Mesothelial cell of epicardium (in vitro differentiated cells): Measurements from ENCODE around the gene SOSTDC1. TPM values are rescaled to one million over a fixed set of nuclear protein-coding genes. Genes with fewer than 3 reads are reported as not detected.

ENCODE experiments used
- DNase-seq, 2 experiments: peaks; one replicate each; pipeline ENCODE4 v3.0.0; 2021; ENCODE audit warnings: low spot score in 2 of 2; ENCODE audit not compliant: unreplicated experiment in 2 of 2
- H3K27ac Mint-ChIP-seq: 2 replicates; pipeline ENCODE4 v1.8.0; 2021; ENCODE audit warnings: mixed read lengths
- H3K27me3 Mint-ChIP-seq: 2 replicates; pipeline ENCODE4 v1.8.0; 2021; ENCODE audit warnings: low read depth, mixed read lengths
- H3K36me3 Mint-ChIP-seq: 2 replicates; pipeline ENCODE4 v1.8.0; 2021; ENCODE audit warnings: mixed read lengths
- H3K4me1 Mint-ChIP-seq: 2 replicates; pipeline ENCODE4 v1.8.0; 2021; ENCODE audit warnings: mixed read lengths
- H3K4me3 Mint-ChIP-seq: 2 replicates; pipeline ENCODE4 v1.8.0; 2021; ENCODE audit warnings: mild to moderate bottlenecking, moderate library complexity, mixed read lengths
- H3K9me3 Mint-ChIP-seq: 2 replicates; pipeline ENCODE4 v1.8.0; 2021; ENCODE audit warnings: mixed read lengths
- CTCF ChIP-seq: fragments of 200-600 bp; sonication (generic); IDR thresholded peaks from one replicate; pipeline ENCODE4 v1.5.0; 2021; ENCODE audit warnings: antibody characterized with exemption; ENCODE audit not compliant: unreplicated experiment
- total RNA-seq: library from RNA; stranded (reverse); gene quantifications from 3 replicates; pipeline ENCODE4 v1.2.1, GENCODE V29; 2021

SOSTDC1 gene
- total RNA-seq, 1 donor from 2014 or later = 13.0 TPM

DNA sequence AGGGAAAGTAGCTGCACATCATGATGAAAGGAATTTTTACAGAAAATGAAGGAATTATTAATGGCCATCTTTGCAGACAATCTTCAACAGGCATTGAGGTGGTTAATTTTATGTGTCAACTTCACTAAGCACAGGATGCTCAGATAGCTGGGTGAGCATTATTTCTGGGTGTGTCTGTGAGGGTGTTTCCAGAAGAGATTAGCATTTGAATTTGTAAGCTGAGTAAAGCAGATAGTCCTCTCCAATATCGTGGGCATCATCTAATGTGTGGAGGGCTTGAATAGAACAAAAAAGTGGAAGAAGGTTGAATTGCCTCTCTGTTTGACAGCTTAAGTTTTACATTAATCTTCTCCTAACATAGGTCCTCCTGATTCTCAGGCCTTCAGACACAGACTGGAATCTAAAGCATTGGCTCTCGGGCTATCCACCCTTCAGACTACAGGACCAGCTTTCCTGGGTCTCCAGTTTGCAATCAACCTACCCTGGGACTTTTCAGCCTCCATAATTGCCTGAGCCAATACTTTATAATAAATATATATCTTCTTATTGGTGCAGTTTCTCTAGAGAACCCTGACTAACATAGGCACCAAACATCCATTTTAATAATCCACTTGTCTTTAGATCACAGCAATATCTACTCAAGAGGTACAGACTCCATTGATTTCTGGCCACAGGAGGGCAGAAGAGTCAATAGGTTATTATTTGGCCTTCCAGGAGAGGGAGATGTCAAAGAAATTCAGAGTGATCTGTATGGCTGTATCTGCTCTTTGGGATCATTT, 33.7 kb downstream of the SOSTDC1 start:
- Mint-ChIP-seq H3K27ac (no peak overlapping the region), H3K27me3 (no peaks in the 10 kb centered on the region), H3K9me3 (no peaks in the 10 kb centered on the region), H3K4me3 (no peak overlapping the region), H3K36me3 (no peaks in the 10 kb centered on the region), H3K4me1 (peaks cover 10% of the 10 kb centered on the region)
- TF ChIP-seq CTCF = no peak
- no peak for DNase-seq

DNA sequence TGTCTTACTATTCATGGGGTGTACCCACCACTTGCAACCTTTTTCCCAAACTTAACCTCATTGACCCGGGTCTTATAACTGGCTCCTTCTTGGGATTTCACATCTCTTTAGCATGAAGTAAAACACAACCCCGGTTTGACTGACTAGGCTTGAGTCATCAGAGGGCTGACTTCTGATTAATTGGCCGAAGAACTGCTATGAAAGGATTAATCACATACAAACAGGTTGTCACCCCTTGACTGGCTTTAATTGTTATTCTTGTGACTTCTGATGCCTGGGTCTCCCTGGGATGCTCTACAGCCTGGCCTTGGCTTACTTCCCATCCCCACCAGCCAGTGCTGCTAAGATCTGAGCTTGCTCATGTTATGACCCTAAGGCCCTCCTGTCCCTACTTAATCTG, 35.4 kb downstream of the SOSTDC1 start:
- TF ChIP-seq CTCF = no peak
- peaks cover 6% of the 10 kb centered on the region for H3K4me1 Mint-ChIP-seq

DNA sequence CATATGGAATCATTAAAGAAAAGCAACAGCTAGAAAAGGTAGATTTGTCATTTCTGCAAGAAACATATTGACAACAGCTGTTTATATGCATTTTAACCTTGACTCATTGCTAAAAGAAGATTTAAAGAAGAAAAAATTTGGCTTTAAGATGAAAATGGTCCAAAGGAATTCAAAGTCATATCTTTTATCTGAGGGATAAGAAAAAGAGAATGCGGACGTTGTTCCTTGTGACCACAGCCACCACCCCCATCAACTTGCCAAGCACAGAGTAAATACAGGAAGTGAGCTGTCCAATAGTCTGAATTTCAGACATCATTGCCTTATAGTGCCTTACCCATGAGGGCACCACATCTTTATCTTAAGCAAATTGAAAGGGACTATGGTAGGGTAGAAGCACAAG, 36.9 kb downstream of the SOSTDC1 start:
- TF ChIP-seq CTCF = no peak
- DNase-seq = no peak
- no peaks in the 10 kb centered on the region for H3K36me3 Mint-ChIP-seq

More for the DNA sequence above, 35.4 kb downstream of the SOSTDC1 start:
- H3K9me3 Mint-ChIP-seq = peaks cover under 1% of the 10 kb centered on the region
- H3K4me3 Mint-ChIP-seq = no peak overlapping the region
- no peaks in the 10 kb centered on the region for H3K36me3 Mint-ChIP-seq
- H3K27ac Mint-ChIP-seq = no peak overlapping the region
- no peaks in the 10 kb centered on the region for H3K27me3 Mint-ChIP-seq
- no peak for DNase-seq

GRCh38 chr7:16428182-16428581, 37.4 kb downstream of the SOSTDC1 start:
- Mint-ChIP-seq H3K27ac (no peak overlapping the region), H3K36me3 (no peaks in the 10 kb centered on the region), H3K4me3 (no peak overlapping the region), H3K9me3 (peaks cover 6% of the 10 kb centered on the region), H3K27me3 (no peaks in the 10 kb centered on the region), H3K4me1 (peaks cover 6% of the 10 kb centered on the region)
- no peak for DNase-seq
- no peak for TF ChIP-seq CTCF

More for the DNA sequence above, 36.9 kb downstream of the SOSTDC1 start:
- Mint-ChIP-seq H3K27ac (no peak overlapping the region), H3K4me3 (no peak overlapping the region), H3K27me3 (no peaks in the 10 kb centered on the region), H3K9me3 (peaks cover 6% of the 10 kb centered on the region), H3K4me1 (peaks cover 6% of the 10 kb centered on the region)

- H3K36me3 Mint-ChIP-seq = no peaks in the 10 kb centered on the region
- DNase-seq = no peak
Observed at GRCh38 chr7:16423761-16424160, 41.8 kb downstream of the SOSTDC1 start.

More at GRCh38 chr7:16423761-16424160, 41.8 kb downstream of the SOSTDC1 start:
- Mint-ChIP-seq H3K9me3 (peaks cover 6% of the 10 kb centered on the region), H3K27ac (no peak overlapping the region), H3K4me1 (peaks cover 29% of the 10 kb centered on the region), H3K27me3 (no peaks in the 10 kb centered on the region), H3K4me3 (no peak overlapping the region)
- no peak for TF ChIP-seq CTCF
